OCI-LY1 (cell line): ENCODE measurements around the gene CEMIP.

ENCODE experiments used
- H2AFZ ChIP-seq: fragments of 200-600 bp; sonication (generic), shearing (Covaris generic); 2 replicates; pipeline ENCODE4 v1.6.0; 2014; ENCODE audit warnings: antibody characterized with exemption, mild to moderate bottlenecking, low read length
- H3F3A ChIP-seq: fragments of 200-600 bp; sonication (generic), shearing (Covaris generic); 2 replicates; pipeline ENCODE4 v1.6.0; 2014; ENCODE audit warnings: mild to moderate bottlenecking, antibody characterized with exemption, low read length, moderate library complexity; ENCODE audit not compliant: insufficient read depth
- H3K27ac ChIP-seq: fragments of 200-600 bp; sonication (generic); 2 replicates; pipeline ENCODE4 v1.5.1; 2014; ENCODE audit warnings: low read length, mixed run types, mild to moderate bottlenecking, low read depth; ENCODE audit not compliant: poor library complexity, severe bottlenecking
- H3K27me3 ChIP-seq: fragments of 200-600 bp; sonication (generic); 2 replicates; pipeline ENCODE4 v1.6.0; 2014; ENCODE audit warnings: antibody characterized with exemption, mild to moderate bottlenecking, low read length, moderate library complexity; ENCODE audit not compliant: insufficient read depth
- H3K36me3 ChIP-seq: fragments of 200-600 bp; sonication (generic); 2 replicates; pipeline ENCODE4 v1.6.1; 2014; ENCODE audit warnings: mild to moderate bottlenecking, antibody characterized with exemption, low read length, moderate library complexity, mixed read lengths; ENCODE audit not compliant: insufficient read depth
- H3K4me1 ChIP-seq: fragments of 200-600 bp; sonication (generic); 2 replicates; pipeline ENCODE4 v1.5.1; 2014; ENCODE audit warnings: mild to moderate bottlenecking, low read length, moderate library complexity; ENCODE audit not compliant: insufficient read depth, severe bottlenecking
- H3K4me2 ChIP-seq: fragments of 200-600 bp; sonication (generic), shearing (Covaris generic); 2 replicates; pipeline ENCODE4 v1.6.1; 2014; ENCODE audit warnings: low read length
- H3K4me3 ChIP-seq: fragments of 200-600 bp; sonication (generic); 2 replicates; pipeline ENCODE4 v1.5.1; 2014; ENCODE audit warnings: low read length, low read depth, mild to moderate bottlenecking, mixed read lengths; ENCODE audit not compliant: poor library complexity, severe bottlenecking
- H3K79me2 ChIP-seq: fragments of 200-600 bp; shearing (Covaris generic); 2 replicates; pipeline ENCODE4 v1.6.1; 2016; ENCODE audit warnings: mixed run types, low read length, mixed read lengths; ENCODE audit not compliant: insufficient read depth
- H3K9ac ChIP-seq: fragments of 200-600 bp; sonication (generic), shearing (Covaris generic); 2 replicates; pipeline ENCODE4 v1.6.1; 2014; ENCODE audit warnings: mild to moderate bottlenecking, low read length, mixed read lengths
- H3K9me2 ChIP-seq: fragments of 200-600 bp; sonication (generic), shearing (Covaris generic); 2 replicates; pipeline ENCODE4 v1.6.1; 2014; ENCODE audit warnings: low read depth, mild to moderate bottlenecking, low read length, mixed read lengths
- H3K9me3 ChIP-seq: fragments of 200-600 bp; shearing (Covaris generic); 2 replicates; pipeline ENCODE4 v1.6.1; 2014; ENCODE audit warnings: low read length, mixed read lengths
- H4K20me1 ChIP-seq: fragments of 200-600 bp; sonication (generic), shearing (Covaris generic); 2 replicates; pipeline ENCODE4 v1.6.0; 2016; ENCODE audit warnings: mild to moderate bottlenecking, low read length; ENCODE audit not compliant: insufficient read depth
- EZH2 ChIP-seq: fragments of 200-600 bp; sonication (generic), shearing (Covaris generic); IDR thresholded peaks from 2 replicates; pipeline ENCODE4 v1.8.0; 2017; ENCODE audit warnings: borderline replicate concordance, mixed run types, mild to moderate bottlenecking, antibody characterized with exemption, low read length, moderate library complexity, mixed read lengths
- TF ChIP-seq, protein P1 (sequence below): fragments of 200-600 bp; sonication (generic), shearing (Covaris generic); IDR thresholded peaks from 2 replicates; pipeline ENCODE4 v1.5.1; 2017; ENCODE audit warnings: mild to moderate bottlenecking, antibody characterized with exemption, low read length, moderate library complexity, mixed read lengths

The CEMIP gene

DNA sequence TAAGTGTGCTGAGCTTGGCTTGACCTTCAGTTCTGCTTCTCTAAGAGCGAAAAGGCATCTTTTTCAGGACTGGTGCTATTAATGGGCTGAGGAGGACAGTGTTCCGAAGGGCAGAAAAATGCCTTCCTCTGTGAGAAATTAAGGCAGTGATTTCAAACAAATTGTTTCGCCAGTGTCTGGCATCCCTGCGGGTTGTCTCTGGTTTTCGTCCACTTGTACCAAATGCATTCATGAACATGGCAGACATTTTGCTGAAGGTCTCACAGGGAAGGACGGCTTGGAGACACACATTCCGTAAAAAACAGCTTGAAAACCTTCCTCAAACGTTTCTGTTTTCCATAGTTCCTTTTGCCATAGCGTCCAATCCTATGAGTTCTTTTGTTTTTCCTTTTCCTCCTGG is 57.1 kb downstream of the CEMIP start:
- Histone ChIP-seq H3K9ac (no peak overlapping the region), H3K27me3 (no peaks in the 10 kb centered on the region), H3K4me3 (no peak overlapping the region), H2AFZ (no peak overlapping the region), H3K4me2 (no peak overlapping the region), H3K4me1 (peaks cover 16% of the 10 kb centered on the region), H3F3A (no peaks in the 10 kb centered on the region), H4K20me1 (no peaks in the 10 kb centered on the region), H3K9me3 (no peaks in the 10 kb centered on the region), H3K79me2 (no peaks in the 10 kb centered on the region), H3K9me2 (no peaks in the 10 kb centered on the region), H3K27ac (no peak overlapping the region), H3K36me3 (no peaks in the 10 kb centered on the region)
- TF ChIP-seq, protein P1, sequence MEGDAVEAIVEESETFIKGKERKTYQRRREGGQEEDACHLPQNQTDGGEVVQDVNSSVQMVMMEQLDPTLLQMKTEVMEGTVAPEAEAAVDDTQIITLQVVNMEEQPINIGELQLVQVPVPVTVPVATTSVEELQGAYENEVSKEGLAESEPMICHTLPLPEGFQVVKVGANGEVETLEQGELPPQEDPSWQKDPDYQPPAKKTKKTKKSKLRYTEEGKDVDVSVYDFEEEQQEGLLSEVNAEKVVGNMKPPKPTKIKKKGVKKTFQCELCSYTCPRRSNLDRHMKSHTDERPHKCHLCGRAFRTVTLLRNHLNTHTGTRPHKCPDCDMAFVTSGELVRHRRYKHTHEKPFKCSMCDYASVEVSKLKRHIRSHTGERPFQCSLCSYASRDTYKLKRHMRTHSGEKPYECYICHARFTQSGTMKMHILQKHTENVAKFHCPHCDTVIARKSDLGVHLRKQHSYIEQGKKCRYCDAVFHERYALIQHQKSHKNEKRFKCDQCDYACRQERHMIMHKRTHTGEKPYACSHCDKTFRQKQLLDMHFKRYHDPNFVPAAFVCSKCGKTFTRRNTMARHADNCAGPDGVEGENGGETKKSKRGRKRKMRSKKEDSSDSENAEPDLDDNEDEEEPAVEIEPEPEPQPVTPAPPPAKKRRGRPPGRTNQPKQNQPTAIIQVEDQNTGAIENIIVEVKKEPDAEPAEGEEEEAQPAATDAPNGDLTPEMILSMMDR = no peak
- no peak for TF ChIP-seq EZH2

DNA sequence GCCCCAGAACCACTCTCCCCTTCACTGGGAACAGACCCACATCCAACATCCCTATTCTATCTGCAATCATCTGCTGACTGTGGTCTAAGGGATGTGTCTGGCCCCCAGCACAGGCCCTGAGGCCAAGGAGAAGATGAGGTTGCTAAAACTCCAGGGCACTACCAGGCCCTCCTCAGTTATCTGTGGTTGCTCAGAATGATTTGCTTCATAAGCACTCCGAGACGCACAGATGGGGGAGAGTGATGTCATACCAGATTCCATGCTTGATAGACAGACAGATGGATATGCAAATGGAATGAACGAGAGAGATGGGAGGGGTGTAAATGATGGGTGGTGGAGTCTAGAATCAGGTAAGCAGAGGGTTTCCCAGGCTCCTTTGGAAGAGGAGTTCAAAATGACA is 57.8 kb downstream of the CEMIP start:
- no peak overlapping the region for H3K9ac ChIP-seq
- peaks cover 12% of the 10 kb centered on the region for H3K4me1 ChIP-seq
- H3K9me3 ChIP-seq = no peaks in the 10 kb centered on the region
- H3K9me2 ChIP-seq = no peaks in the 10 kb centered on the region
- 0 out of 2 replicates have a peak, but pooled peaks cover 7% of the 10 kb centered on the region for H3K27me3 ChIP-seq
- H2AFZ ChIP-seq = no peak overlapping the region
- H3K79me2 ChIP-seq = no peaks in the 10 kb centered on the region
- no peak overlapping the region for H3K4me3 ChIP-seq
- no peaks in the 10 kb centered on the region for H3K36me3 ChIP-seq
- H3K4me2 ChIP-seq = no peak overlapping the region
- TF ChIP-seq, protein P1 = no peak
- TF ChIP-seq EZH2 = no peak
- H3F3A ChIP-seq = no peaks in the 10 kb centered on the region
- H3K27ac ChIP-seq = no peak overlapping the region
- no peaks in the 10 kb centered on the region for H4K20me1 ChIP-seq

DNA sequence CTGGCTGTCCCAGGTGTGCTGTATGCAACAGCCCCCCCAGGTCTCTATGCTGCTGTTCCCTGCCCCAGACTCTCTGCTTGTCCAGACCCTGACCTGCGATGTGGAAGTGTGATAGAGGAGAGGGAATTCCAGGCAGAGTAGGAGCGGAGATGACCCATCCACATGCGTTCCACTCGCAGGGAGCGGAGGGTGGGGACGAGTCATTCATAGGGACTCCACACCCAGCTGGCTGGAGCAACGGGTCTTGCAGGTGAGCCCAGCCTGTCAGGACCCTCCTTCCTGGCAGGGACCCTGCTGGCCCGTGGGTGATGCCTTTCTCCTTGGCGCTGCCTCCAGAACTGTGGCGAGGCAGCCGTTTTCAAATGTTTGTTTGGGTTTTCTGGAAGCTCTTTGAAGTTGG is 58.8 kb downstream of the CEMIP start:
- H3K79me2 ChIP-seq = no peaks in the 10 kb centered on the region
- H3K9me3 ChIP-seq = no peaks in the 10 kb centered on the region
- 0 out of 2 replicates have a peak, but pooled peaks cover 7% of the 10 kb centered on the region for H3K27me3 ChIP-seq
- no peak overlapping the region for H3K27ac ChIP-seq
- TF ChIP-seq, protein P1 = no peak
- TF ChIP-seq EZH2 = no peak
- no peak overlapping the region for H2AFZ ChIP-seq
- no peaks in the 10 kb centered on the region for H3K9me2 ChIP-seq
- no peak overlapping the region for H3K4me3 ChIP-seq
- no peaks in the 10 kb centered on the region for H3F3A ChIP-seq
- peaks cover 2% of the 10 kb centered on the region for H3K4me1 ChIP-seq
- no peak overlapping the region for H3K4me2 ChIP-seq
- H4K20me1 ChIP-seq = no peaks in the 10 kb centered on the region
- no peaks in the 10 kb centered on the region for H3K36me3 ChIP-seq
- H3K9ac ChIP-seq = no peak overlapping the region
